Kasumi-1 (cell line): ENCODE results near the gene GFI1B.
"Not testable (repeated sequence)": the region's sequence is repeated elsewhere in the genome, so short reads cannot be mapped to it uniquely, and the experiment has no call there.

Experiments
- DNase-seq, 2 experiments: peaks; one replicate each; lab custom pipeline; 2025; lab: John Stamatoyannopoulos, UW

Gene GFI1B

GRCh38 chr9:132991351-132992300, 13.1 kb downstream of the GFI1B start:
- peak; percentile 10 to 28 for DNase-seq

GRCh38 chr9:132993511-132993939, 15.0 kb downstream of the GFI1B start:
- DNase-seq = no peak

- DNase-seq = peak; percentile 17 to 51
These were observed 16.1 kb downstream of the GFI1B start for GRCh38 chr9:132994410-132995120.

GRCh38 chr9:132995121-132995420, 16.6 kb downstream of the GFI1B start:
- DNase-seq = no peak

GRCh38 chr9:132995879-132996278, 17.4 kb downstream of the GFI1B start:
- DNase-seq = no peak

- DNase-seq = no peak
These were observed 18.0 kb downstream of the GFI1B start for GRCh38 chr9:132996526-132996925.

GRCh38 chr9:132997591-132997990, 19.1 kb downstream of the GFI1B start:
- DNase-seq = no peak

GRCh38 chr9:132998221-132998620, 19.7 kb downstream of the GFI1B start:
- DNase-seq = not testable (repeated sequence)

GRCh38 chr9:132998831-132999635, 20.5 kb downstream of the GFI1B start:
- DNase-seq = no peak

GRCh38 chr9:133002147-133003070, 23.9 kb downstream of the GFI1B start:
- DNase-seq = peak in 1 of 2 experiments; percentile 61

- peak; percentile 57 to 61 for DNase-seq
These were observed 24.6 kb downstream of the GFI1B start for GRCh38 chr9:133003071-133003461.

GRCh38 chr9:133003671-133004090, 25.2 kb downstream of the GFI1B start:
- no peak for DNase-seq

- no peak for DNase-seq
These were observed 25.9 kb downstream of the GFI1B start for GRCh38 chr9:133004091-133004998.

- DNase-seq = no peak
These were observed 26.7 kb downstream of the GFI1B start for GRCh38 chr9:133004999-133005760.

- DNase-seq = no peak
These were observed 27.5 kb downstream of the GFI1B start for GRCh38 chr9:133005957-133006356.

- no peak for DNase-seq
These were observed 28.3 kb downstream of the GFI1B start for GRCh38 chr9:133006731-133007352.

- no peak for DNase-seq
These were observed 29.9 kb downstream of the GFI1B start for GRCh38 chr9:133008406-133008805.

GRCh38 chr9:133008824-133009223, 30.3 kb downstream of the GFI1B start:
- no peak for DNase-seq
